Kidney (tissue), 14 donors: ENCODE data around the gene LARGE1. TPM values are rescaled to one million over a fixed set of nuclear protein-coding genes. Genes with fewer than 3 reads are reported as not detected.

Source experiments
- DNase-seq, 5 donors: peaks; one replicate each; pipeline ENCODE4 v3.0.0-alpha.2; 2013 to 2020
- FAIRE-seq: peaks from 2 replicates; lab custom pipeline; 2012; peaks lifted over from hg19 to GRCh38; lab: Jason Lieb, UNC
- H3K27ac ChIP-seq, 2 donors: one replicate each; pipeline ENCODE4 v1.7.0; 2013; ENCODE audit warnings: low read depth in 2 of 2, low read length in 2 of 2, inconsistent platforms in 1 of 2
- H3K27me3 ChIP-seq: one replicate; pipeline ENCODE4 v1.7.1; 2013; ENCODE audit warnings: low read length, inconsistent platforms; ENCODE audit not compliant: control insufficient read depth, insufficient read depth
- H3K36me3 ChIP-seq, 3 donors: one replicate each; pipeline versions ENCODE4 v1.7.0 to v1.7.1; 2013; ENCODE audit warnings: low read length in 3 of 3, control low read depth in 1 of 3, inconsistent platforms in 1 of 3; ENCODE audit not compliant: insufficient read depth in 3 of 3, control insufficient read depth in 2 of 3
- H3K4me1 ChIP-seq, 3 donors: one replicate each; pipeline versions ENCODE4 v1.7.0 to v1.7.1; 2013; ENCODE audit warnings: low read length in 3 of 3, inconsistent platforms in 1 of 3, low read depth in 1 of 3; ENCODE audit not compliant: control insufficient read depth in 2 of 3, insufficient read depth in 2 of 3
- H3K4me3 ChIP-seq, 3 donors: one replicate each; pipeline versions ENCODE4 v1.7.0 to v1.8.1; 2013; ENCODE audit warnings: low read length in 3 of 3, control low read depth in 1 of 3, inconsistent platforms in 1 of 3
- H3K9ac ChIP-seq, 3 donors: one replicate each; pipeline versions ENCODE4 v1.7.0 to v1.7.1; 2013; ENCODE audit warnings: low read length in 3 of 3, control low read depth in 1 of 3, inconsistent platforms in 1 of 3
- H3K9me3 ChIP-seq, 3 donors: one replicate each; pipeline versions ENCODE4 v1.7.0 to v1.7.1; 2013; ENCODE audit warnings: low read length in 3 of 3, control low read depth in 1 of 3, inconsistent platforms in 1 of 3; ENCODE audit not compliant: control insufficient read depth in 2 of 3, insufficient read depth in 1 of 3
- intact Hi-C: fragments of 100-400 bp; cut with DNase I; formaldehyde crosslinking; loops from one replicate; pipeline ENCODE4 v1.11.1; 2022
- polyA plus RNA-seq: library from polyadenylated mRNA; stranded (reverse); fragments of 350-450 nt; fragmentation: Illumina TruSeq; extraction: RNeasy Lipid Tissue Mini Kit (QIAGEN cat#74804); gene quantifications from one replicate; pipeline ENCODE4 v1.2.3, GENCODE V29; 2014; ENCODE audit warnings: low read depth, low replicate concordance; ENCODE audit not compliant: insufficient read depth
- total RNA-seq: library from RNA; stranded (reverse); fragmentation: NEBNext Ultra II Directional; extraction: Animal tissue kit (Norgen Biotek cat#: 25700); gene quantifications from one replicate; pipeline ENCODE4 v1.2.1, GENCODE V29; 2021
- TF ChIP-seq, protein P1 (sequence below): IDR thresholded peaks from 3 replicates; pipeline ENCODE4 v1.5.1; 2012; ENCODE audit warnings: mild to moderate bottlenecking, moderate library complexity, borderline replicate concordance; ENCODE audit not compliant: insufficient read depth; ENCODE audit errors: extremely low read depth
- donor health status: control.
- donor health status: control.
- donor health status: control.
- donor health status: control.
- donor health status: control.
- donor health status: DM: yes; HTN: yes; CAD: no.
- donor health status: Normal renal cell carcinoma (clear cell type).

The LARGE1 gene
- total and polyA plus RNA-seq, 2 donors from 2014 or later: 5.0 to 22.9 TPM

DNA sequence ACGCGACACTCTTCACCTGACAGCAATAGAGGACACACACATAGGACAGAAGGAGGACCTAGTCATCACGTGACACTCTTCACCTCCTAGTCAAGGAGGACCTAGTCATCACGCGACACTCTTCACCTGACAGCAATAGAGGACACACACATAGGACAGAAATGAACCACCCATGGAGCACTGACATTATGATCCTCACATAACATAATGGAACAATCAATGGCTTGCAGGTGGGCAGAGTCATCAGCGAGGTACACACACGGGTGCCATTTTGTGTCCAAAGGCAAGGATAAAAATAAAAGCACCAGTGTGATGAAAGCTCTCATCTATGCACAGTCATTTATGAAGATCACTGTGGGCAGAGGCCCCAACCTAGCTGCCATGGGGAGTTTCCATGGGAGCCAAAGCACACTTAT lies 354.7 kb downstream of the LARGE1 start:
- Histone ChIP-seq H3K9ac (no peak overlapping the region), H3K27me3 (no peaks in the 10 kb centered on the region), H3K9me3 (no peaks in the 10 kb centered on the region), H3K36me3 (no peaks in the 10 kb centered on the region), H3K4me1 (peaks cover 0 to 17% (median 16%) of the 10 kb centered on the region in 3 donors), H3K27ac (no peak overlapping the region), H3K4me3 (no peak overlapping the region)
- intact Hi-C loops: no loop called here
- FAIRE-seq (no peak), DNase-seq (no peak)
- TF ChIP-seq, protein P1, sequence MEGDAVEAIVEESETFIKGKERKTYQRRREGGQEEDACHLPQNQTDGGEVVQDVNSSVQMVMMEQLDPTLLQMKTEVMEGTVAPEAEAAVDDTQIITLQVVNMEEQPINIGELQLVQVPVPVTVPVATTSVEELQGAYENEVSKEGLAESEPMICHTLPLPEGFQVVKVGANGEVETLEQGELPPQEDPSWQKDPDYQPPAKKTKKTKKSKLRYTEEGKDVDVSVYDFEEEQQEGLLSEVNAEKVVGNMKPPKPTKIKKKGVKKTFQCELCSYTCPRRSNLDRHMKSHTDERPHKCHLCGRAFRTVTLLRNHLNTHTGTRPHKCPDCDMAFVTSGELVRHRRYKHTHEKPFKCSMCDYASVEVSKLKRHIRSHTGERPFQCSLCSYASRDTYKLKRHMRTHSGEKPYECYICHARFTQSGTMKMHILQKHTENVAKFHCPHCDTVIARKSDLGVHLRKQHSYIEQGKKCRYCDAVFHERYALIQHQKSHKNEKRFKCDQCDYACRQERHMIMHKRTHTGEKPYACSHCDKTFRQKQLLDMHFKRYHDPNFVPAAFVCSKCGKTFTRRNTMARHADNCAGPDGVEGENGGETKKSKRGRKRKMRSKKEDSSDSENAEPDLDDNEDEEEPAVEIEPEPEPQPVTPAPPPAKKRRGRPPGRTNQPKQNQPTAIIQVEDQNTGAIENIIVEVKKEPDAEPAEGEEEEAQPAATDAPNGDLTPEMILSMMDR: no peak

DNA sequence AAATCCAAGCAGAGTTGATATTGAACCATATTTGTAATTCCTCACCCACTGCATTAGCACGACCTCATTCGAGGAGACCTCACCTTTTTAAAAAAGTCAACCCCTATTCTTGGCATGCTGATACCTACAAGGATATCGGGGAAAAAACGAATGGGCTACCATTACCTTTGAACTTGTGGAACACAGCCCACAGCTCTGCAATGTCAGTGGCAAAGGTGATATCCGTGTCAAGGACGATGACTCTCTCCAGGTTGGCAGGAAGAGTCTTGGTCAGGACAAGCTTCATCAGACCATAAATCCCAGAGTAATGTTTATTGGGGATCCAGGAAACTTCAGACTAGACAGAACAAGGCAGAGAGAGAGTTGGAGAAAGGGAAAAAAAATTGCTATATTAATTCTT lies 355.6 kb downstream of the LARGE1 start:
- Histone ChIP-seq H3K27ac (no peak overlapping the region), H3K9ac (no peak overlapping the region), H3K36me3 (no peaks in the 10 kb centered on the region), H3K27me3 (no peaks in the 10 kb centered on the region), H3K9me3 (no peaks in the 10 kb centered on the region), H3K4me3 (no peak overlapping the region), H3K4me1 (peaks cover 0 to 14% (median 11%) of the 10 kb centered on the region in 3 donors)
- intact Hi-C loops: no loop called here
- FAIRE-seq: no peak
- no peak for DNase-seq
- TF ChIP-seq, protein P1: no peak

GRCh38 chr22:33563220-33563964 lies 356.9 kb downstream of the LARGE1 start:
- no peak for FAIRE-seq
- DNase-seq: no peak
- Histone ChIP-seq H3K4me1 (peaks cover 0 to 7% (median 0%) of the 10 kb centered on the region in 3 donors), H3K36me3 (no peaks in the 10 kb centered on the region), H3K9me3 (no peaks in the 10 kb centered on the region), H3K27ac (no peak overlapping the region), H3K4me3 (peak overlapping the region in 1 of 3 donors; percentile 7), H3K27me3 (no peaks in the 10 kb centered on the region), H3K9ac (no peak overlapping the region)
- TF ChIP-seq, protein P1: no peak
- intact Hi-C loops: no loop called here
